Measurements from ENCODE around the gene RPN2.

Gene RPN2

GRCh38 chr20:37270576-37271420 is 91.7 kb downstream of the RPN2 start:
- DNase-seq: no peak

DNA sequence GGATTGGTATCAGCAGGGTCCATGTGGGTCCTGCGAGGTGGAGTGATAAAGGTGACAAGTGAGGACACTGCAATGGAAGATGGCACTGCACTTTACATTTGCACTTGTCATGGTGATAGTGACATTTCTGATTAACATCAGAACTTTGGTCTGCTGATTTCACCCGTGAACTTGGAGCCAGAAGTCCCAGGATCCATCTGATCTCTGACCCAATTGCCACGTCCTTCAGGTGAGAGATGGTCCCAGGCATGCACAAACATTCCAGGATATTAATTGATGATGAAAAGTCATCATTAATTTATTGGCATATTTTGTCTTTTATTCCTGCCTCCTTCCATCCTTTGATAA is 92.3 kb downstream of the RPN2 start:
- no peak for DNase-seq

- no peak for DNase-seq
Measured at GRCh38 chr20:37273988-37274387, 94.9 kb downstream of the RPN2 start.

GRCh38 chr20:37274851-37275524 is 95.9 kb downstream of the RPN2 start:
- DNase-seq: no peak

DNA sequence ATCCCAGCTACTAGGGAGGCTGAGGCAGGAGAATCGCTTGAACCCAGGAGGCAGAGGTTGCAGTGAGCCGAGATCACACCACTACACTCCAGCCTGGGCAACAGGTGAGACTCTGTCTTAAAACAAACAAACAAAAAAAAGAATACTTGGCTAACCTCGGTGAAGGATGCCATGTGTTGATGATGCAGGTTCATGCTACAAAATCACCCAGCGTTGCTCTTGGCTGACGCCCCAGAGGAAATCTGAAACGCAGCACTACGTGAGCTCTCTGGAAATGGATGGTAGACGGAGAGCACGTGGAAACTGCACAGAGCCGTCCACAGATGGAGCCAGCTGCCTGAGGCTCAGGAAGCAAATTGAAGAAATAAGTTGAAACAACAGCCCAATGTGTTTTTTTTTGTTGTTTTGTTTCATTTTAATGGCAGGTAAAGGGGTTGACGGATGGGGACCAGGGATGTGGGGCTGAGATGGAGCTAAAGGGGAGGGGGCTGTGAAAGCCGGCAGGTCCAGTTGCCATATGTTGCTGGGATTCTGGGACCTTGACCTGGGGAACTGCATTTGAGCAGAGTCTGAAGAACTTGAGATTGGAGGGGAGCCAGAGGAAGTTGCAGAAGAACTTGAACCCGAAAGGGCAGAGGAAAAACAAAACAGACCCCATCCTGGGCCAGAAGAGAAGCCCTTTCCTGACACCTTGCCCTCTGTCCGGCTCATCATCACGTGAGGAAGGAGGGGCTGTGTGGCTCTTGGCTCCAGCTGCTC is 97.5 kb downstream of the RPN2 start:
- no peak for DNase-seq

DNA sequence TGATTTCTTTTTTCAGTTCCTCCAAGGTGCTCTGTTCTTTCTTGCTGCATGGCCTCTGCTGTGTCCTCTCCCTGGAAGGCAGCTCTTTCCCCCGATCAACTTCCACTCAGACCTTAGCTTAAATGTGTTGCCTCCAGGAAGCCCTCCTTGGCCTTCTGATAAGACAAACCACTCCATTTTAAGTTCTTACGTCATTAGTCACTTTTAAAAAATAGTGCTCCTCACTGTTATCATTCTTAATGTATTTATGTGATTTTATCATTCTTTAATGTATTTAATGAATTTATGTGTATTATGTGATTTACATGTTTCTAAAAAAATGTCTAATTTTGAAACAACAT is 98.1 kb downstream of the RPN2 start:
- no peak for DNase-seq

DNA sequence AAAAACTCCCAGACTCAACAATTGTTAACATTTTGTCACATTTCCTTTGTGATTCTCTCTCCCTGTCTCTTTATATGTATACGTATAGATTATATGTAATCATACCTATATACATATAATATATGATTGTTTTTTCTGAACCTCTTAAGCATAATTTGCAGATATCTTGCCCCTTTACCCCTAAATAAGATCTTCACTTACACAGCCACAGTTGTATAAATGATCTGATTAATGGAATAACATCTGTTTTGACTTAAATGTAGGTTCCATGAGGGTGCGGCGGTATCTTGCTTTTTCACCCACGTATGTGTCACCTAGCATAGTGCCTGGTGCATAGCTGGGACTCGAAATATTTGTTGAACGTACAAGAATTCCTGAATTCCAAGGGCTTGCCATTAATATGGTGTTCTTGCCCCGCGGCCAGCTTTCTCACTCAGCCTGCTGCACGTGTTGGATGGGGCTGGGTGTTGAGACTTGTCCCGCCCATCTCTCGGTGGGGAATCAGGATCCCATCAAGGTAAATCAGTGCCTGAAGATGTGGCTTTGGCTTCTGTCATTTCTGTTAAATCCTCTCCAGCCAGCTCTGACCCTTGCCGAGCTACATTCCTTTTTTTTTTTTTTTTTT is 99.9 kb downstream of the RPN2 start:
- DNase-seq: no peak

- no peak for DNase-seq
Measured at GRCh38 chr20:37279820-37280219, 100.7 kb downstream of the RPN2 start.

DNA sequence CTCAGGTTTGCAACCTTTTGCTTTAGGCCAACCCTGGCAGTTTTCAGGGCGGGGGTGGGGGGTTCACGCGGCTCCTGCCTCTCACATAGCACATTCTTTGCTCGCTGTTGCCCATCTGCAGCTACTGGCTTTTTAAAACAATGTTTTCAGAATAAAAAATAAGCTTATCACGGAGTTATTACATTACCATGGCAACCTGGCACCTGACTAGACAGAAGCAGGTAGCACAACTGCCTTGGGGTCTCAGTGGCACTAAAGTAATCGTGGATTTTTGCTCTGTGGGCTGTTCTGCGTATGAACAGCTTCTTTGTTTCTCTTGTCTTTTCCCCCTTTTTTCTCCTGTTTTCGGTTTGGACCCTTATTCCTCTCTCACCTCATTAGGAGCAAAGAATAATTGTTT is 101.3 kb downstream of the RPN2 start:
- no peak for DNase-seq

- no peak for DNase-seq
Measured at GRCh38 chr20:37282556-37282955, 103.4 kb downstream of the RPN2 start.

DNA sequence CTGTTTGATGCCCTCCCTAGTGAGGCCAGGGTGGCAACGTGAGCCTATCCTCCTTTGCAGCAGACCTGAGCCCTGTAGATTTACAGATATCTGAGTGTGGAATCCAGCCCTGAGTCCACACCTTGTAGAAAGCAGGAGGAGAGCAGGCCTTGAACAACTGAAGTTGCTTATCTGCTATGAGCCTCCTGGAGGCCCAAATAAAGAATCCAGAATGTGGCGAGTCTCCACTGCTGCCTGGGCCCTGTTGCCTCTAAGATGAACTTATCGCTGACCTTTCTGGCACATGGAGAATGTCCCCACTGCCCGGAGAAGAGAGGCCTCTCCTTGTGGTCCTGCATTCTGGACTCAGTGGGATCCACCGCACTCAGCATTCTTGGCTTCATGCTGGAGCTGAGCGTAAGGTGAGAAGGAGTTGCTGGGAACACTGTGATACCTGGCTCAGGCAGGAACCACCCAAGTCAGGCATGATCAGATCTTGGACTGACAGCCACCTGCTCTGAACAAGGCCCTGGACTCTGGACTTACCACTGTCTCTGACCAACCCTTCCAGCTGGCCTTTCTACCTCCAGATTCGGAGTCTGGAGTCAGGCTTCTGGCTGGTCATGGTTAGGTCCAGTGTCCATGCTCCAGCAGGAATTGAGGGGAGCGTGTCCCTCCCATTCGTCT is 104.5 kb downstream of the RPN2 start:
- no peak for DNase-seq

- no peak for DNase-seq
Measured at GRCh38 chr20:37284691-37285161, 105.6 kb downstream of the RPN2 start.

GRCh38 chr20:37285664-37286374 is 106.7 kb downstream of the RPN2 start:
- DNase-seq: no peak

DNA sequence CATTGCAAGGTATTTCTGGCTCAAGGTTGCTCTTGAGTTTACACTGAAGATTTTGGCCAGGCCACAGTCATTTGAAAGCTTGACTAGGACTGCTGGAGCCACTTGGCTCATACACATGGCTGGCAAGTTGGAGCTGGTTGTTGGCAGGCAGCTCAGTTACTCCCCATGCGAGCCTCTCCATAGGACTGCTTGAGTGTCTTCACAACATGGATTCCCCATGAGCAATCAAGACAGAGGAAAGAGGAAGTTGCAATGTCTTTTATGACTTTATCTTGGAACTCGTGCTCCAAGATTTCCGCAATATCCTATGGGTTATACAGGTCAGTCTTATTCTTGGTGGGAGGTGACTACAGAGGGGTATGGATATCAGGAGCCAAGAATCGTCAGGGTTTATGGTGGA is 109.0 kb downstream of the RPN2 start:
- DNase-seq: no peak

DNA sequence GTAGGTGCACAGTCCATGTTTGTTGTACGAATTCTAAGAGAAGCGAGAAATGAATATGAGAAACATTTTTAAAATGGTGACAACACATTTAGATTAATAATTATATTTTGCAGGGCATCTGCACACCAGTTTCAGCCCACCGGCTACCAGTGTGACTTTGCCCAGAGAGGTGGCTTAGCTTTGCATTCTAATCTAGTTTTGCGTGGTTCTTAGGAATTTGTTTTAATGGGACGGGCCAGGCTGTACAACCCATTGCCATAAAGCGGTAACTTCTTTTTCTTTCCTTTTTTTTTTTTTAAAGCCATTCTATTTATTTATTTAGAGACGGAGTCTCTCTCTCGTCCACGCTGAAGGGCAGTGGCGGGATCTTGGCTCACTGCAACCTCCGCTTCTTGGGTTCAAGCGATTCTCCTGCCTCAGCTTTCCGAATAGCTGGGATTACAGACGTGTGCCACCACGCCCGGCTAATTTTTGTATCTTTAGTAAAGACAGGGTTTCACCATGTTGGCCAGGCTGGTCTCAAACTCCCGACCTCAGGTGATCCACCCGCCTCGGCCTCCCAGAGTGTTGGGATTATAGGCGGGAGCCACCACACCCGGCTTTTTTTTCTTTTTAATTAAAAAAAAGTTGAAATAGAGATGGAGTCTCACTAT is 111.2 kb downstream of the RPN2 start:
- no peak for DNase-seq

Data from activated CD8-positive, alpha-beta memory T cell treated with anti-CD3 and anti-CD28 coated beads for 24 hours (primary cell).